ENCODE results near the gene ANXA11.
A peak's percentile ranks its signal among the peaks of the same experiment; 100 is the strongest.

The ANXA11 gene

GRCh38 chr10:80191589-80192270 lies 13.6 kb downstream of the ANXA11 start:
- H3K9me3 Mint-ChIP-seq = peaks cover 15% of the 10 kb centered on the region
- TF ChIP-seq CTCF (IDR thresholded peaks at IDR 0.05; ENCODE audit: unreplicated experiment in 3 of 3) = no peak
- H3K4me1 Mint-ChIP-seq = peaks cover 54% of the 10 kb centered on the region

GRCh38 chr10:80188713-80189112 lies 16.6 kb downstream of the ANXA11 start:
- H3K4me3 Mint-ChIP-seq = no peak overlapping the region
- H3K27me3 Mint-ChIP-seq (ENCODE audit: low read depth) = peaks cover 3% of the 10 kb centered on the region
- H3K4me1 Mint-ChIP-seq = peaks cover 27% of the 10 kb centered on the region
- peaks cover 15% of the 10 kb centered on the region for H3K9me3 Mint-ChIP-seq
- H3K27ac Mint-ChIP-seq = no peak overlapping the region
- H3K36me3 Mint-ChIP-seq (ENCODE audit: low read depth) = peaks cover 12% of the 10 kb centered on the region
- TF ChIP-seq CTCF (IDR thresholded peaks at IDR 0.05; ENCODE audit: unreplicated experiment in 3 of 3) = no peak

More at GRCh38 chr10:80191589-80192270, 13.6 kb downstream of the ANXA11 start:
- H3K27me3 Mint-ChIP-seq (ENCODE audit: low read depth) = no peaks in the 10 kb centered on the region
- no peak overlapping the region for H3K4me3 Mint-ChIP-seq
- H3K36me3 Mint-ChIP-seq (ENCODE audit: low read depth) = peaks cover 16% of the 10 kb centered on the region
- H3K27ac Mint-ChIP-seq = peak overlapping the region in 1 of 3 experiments; percentile 25

- no peak overlapping the region for H3K4me3 Mint-ChIP-seq
Measured at GRCh38 chr10:80187465-80188409, 17.6 kb downstream of the ANXA11 start.

GRCh38 chr10:80187060-80187459 lies 18.3 kb downstream of the ANXA11 start:
- TF ChIP-seq CTCF (IDR thresholded peaks at IDR 0.05; ENCODE audit: unreplicated experiment in 3 of 3) = no peak
- Mint-ChIP-seq H3K9me3 (peaks cover 8% of the 10 kb centered on the region), H3K27me3 (ENCODE audit: low read depth) (peaks cover 3% of the 10 kb centered on the region), H3K36me3 (ENCODE audit: low read depth) (peaks cover 7% of the 10 kb centered on the region), H3K4me3 (no peak overlapping the region), H3K27ac (peak overlapping the region in 1 of 3 experiments; percentile 28), H3K4me1 (peaks cover 27% of the 10 kb centered on the region)

More at GRCh38 chr10:80187465-80188409, 17.6 kb downstream of the ANXA11 start:
- Mint-ChIP-seq H3K27me3 (ENCODE audit: low read depth) (peaks cover 3% of the 10 kb centered on the region), H3K9me3 (peaks cover 13% of the 10 kb centered on the region), H3K36me3 (ENCODE audit: low read depth) (peaks cover 12% of the 10 kb centered on the region), H3K27ac (peak overlapping the region in 2 of 3 experiments; percentile 28 to 38), H3K4me1 (peaks cover 27% of the 10 kb centered on the region)
- no peak for TF ChIP-seq CTCF (IDR thresholded peaks at IDR 0.05; ENCODE audit: unreplicated experiment in 3 of 3)

GRCh38 chr10:80186364-80187012 lies 18.8 kb downstream of the ANXA11 start:
- Mint-ChIP-seq H3K27ac (no peak overlapping the region), H3K36me3 (ENCODE audit: low read depth) (peaks cover 4% of the 10 kb centered on the region), H3K4me3 (no peak overlapping the region), H3K9me3 (peaks cover 5% of the 10 kb centered on the region), H3K27me3 (ENCODE audit: low read depth) (peaks cover 3% of the 10 kb centered on the region), H3K4me1 (peaks cover 26% of the 10 kb centered on the region)
- no peak for TF ChIP-seq CTCF (IDR thresholded peaks at IDR 0.05; ENCODE audit: unreplicated experiment in 3 of 3)
